HCT116 (cell line): ENCODE data around the gene ADORA1. TPM values are rescaled to one million over a fixed set of nuclear protein-coding genes. Genes with fewer than 3 reads are reported as not detected.

Experiments
- ATAC-seq: fragments of 200-7000 bp; cut with Tn5 transposase; 2 replicates; pipeline ENCODE4 v1.9.1; 2020; ENCODE audit warnings: mild to moderate bottlenecking, moderate library complexity
- BruUV-seq: library from RNA; stranded (reverse); fragments of 400-500 nt; replicated peaks from 2 replicates; lab custom pipeline; 2021; lab: Mats Ljungman, UMichigan
- CTCF ChIA-PET: fragments of 300-600 bp; sonication (Branson Sonifier 250); formaldehyde crosslinking; loops from one replicate; lab custom pipeline; 2021; ENCODE audit warnings: antibody characterized with exemption; lab: Charles Lee
- POLR2A ChIA-PET: fragments of 300-600, 350-600 bp; sonication (Branson Sonifier 250); formaldehyde crosslinking; loops from one replicate; lab custom pipeline; 2021; ENCODE audit warnings: antibody characterized with exemption; lab: Charles Lee
- RAD21 ChIA-PET, 2 experiments: fragments of 300-600 bp; sonication (Branson Sonifier 250); formaldehyde crosslinking; loops; one replicate each; lab custom pipeline; 2023; ENCODE audit warnings: low total read pairs in 2 of 2; ENCODE audit not compliant: uncharacterized antibody in 2 of 2, unreplicated experiment in 2 of 2, low non-redundant PET in 1 of 2; lab: Charles Lee
- DNase-seq: peaks from one replicate; pipeline ENCODE4 v3.0.0-alpha.2; 2010; ENCODE audit warnings: low read depth, low spot score
- H2AFZ ChIP-seq: fragments of 200-600 bp; shearing (Covaris generic), sonication (generic); 2 replicates; pipeline ENCODE4 v1.6.1; 2017; ENCODE audit warnings: low read depth, mixed run types, mixed read lengths, antibody characterized with exemption, low read length; ENCODE audit not compliant: poor library complexity, severe bottlenecking
- H3K27ac ChIP-seq: 2 replicates; pipeline ENCODE4 v1.5.1; 2012; ENCODE audit warnings: low read depth, low read length
- H3K27me3 ChIP-seq: fragments of 200-600 bp; sonication (generic); 2 replicates; pipeline ENCODE4 v1.6.1; 2016; ENCODE audit warnings: mixed run types, low read length, mixed read lengths; ENCODE audit not compliant: insufficient read depth
- H3K36me3 ChIP-seq, 2 experiments: fragments of 200-500 bp in 1 of 2; fragments of 200-600 bp in 1 of 2; sonication (Bioruptor generic) in 1 of 2; sonication (generic) in 1 of 2; 2 replicates each; pipeline versions ENCODE4 v1.5.1 to v1.6.1; 2014 to 2016; ENCODE audit warnings: low read length in 2 of 2, inconsistent platforms in 1 of 2, mixed read lengths in 1 of 2, mixed run types in 1 of 2; ENCODE audit not compliant: insufficient read depth in 2 of 2, control insufficient read depth in 1 of 2
- H3K4me1 ChIP-seq, 2 experiments: fragments of 200-600 bp in 1 of 2; sonication (generic) in 1 of 2; 2 replicates each; pipeline versions ENCODE4 v1.5.1 to v1.6.1; 2012 to 2017; ENCODE audit warnings: low read length in 2 of 2, inconsistent platforms in 1 of 2, mild to moderate bottlenecking in 1 of 2, mixed read lengths in 1 of 2, mixed run types in 1 of 2, moderate library complexity in 1 of 2; ENCODE audit not compliant: insufficient read depth in 2 of 2, control insufficient read depth in 1 of 2
- H3K4me2 ChIP-seq: fragments of 200-600 bp; sonication (generic); 2 replicates; pipeline ENCODE4 v1.6.1; 2017; ENCODE audit warnings: mixed run types, low read length, mixed read lengths
- H3K4me3 ChIP-seq, 2 experiments: fragments of 200-600 bp in 1 of 2; sonication (generic) in 1 of 2; replicated peaks in 1 of 2; 2 replicates each; pipeline ENCODE4 v1.5.1; 2011 to 2016; ENCODE audit warnings: low read length in 2 of 2, control low read depth in 1 of 2, low read depth in 1 of 2, mild to moderate bottlenecking in 1 of 2, mixed read lengths in 1 of 2, mixed run types in 1 of 2
- H3K79me2 ChIP-seq: fragments of 200-600 bp; sonication (generic); 2 replicates; pipeline ENCODE4 v1.6.1; 2017; ENCODE audit warnings: mild to moderate bottlenecking, mixed run types, low read length, moderate library complexity, mixed read lengths; ENCODE audit not compliant: insufficient read depth
- H3K9ac ChIP-seq: fragments of 200-600 bp; sonication (generic); 2 replicates; pipeline ENCODE4 v1.6.1; 2016; ENCODE audit warnings: low read length, mixed read lengths
- H3K9me2 ChIP-seq: fragments of 200-600 bp; sonication (generic), shearing (Covaris generic); 2 replicates; pipeline ENCODE4 v1.6.1; 2017; ENCODE audit warnings: mixed run types, mild to moderate bottlenecking, moderate library complexity; ENCODE audit not compliant: insufficient read depth
- H3K9me3 ChIP-seq, 2 experiments: fragments of 200-500 bp in 1 of 2; fragments of 200-600 bp in 1 of 2; sonication (Bioruptor generic) in 1 of 2; sonication (generic) in 1 of 2; 2 replicates each; pipeline ENCODE4 v1.6.1; 2014 to 2017; ENCODE audit warnings: low read length in 2 of 2, mixed read lengths in 2 of 2, inconsistent platforms in 1 of 2, low read depth in 1 of 2, mild to moderate bottlenecking in 1 of 2, mixed run types in 1 of 2, moderate library complexity in 1 of 2; ENCODE audit not compliant: control insufficient read depth in 1 of 2, insufficient read depth in 1 of 2
- H4K20me1 ChIP-seq: fragments of 200-600 bp; sonication (generic), shearing (Covaris generic); 2 replicates; pipeline ENCODE4 v1.6.1; 2017; ENCODE audit warnings: mixed run types, mild to moderate bottlenecking, moderate library complexity; ENCODE audit not compliant: insufficient read depth
- CEBPB ChIP-seq: IDR thresholded peaks from 2 replicates; pipeline ENCODE4 v1.6.1; 2012; ENCODE audit warnings: low read depth
- EGR1 ChIP-seq: IDR thresholded peaks from 2 replicates; pipeline ENCODE4 v1.6.1; 2012; ENCODE audit warnings: low read depth
- ELF1 ChIP-seq: IDR thresholded peaks from 2 replicates; pipeline ENCODE4 v1.6.1; 2012; ENCODE audit warnings: low read depth, borderline replicate concordance
- EZH2phosphoT487 ChIP-seq: fragments of 200-600 bp; IDR thresholded peaks from 2 replicates; pipeline ENCODE4 v1.6.1; 2018; ENCODE audit warnings: antibody characterized with exemption, borderline replicate concordance
- POLR2A ChIP-seq: IDR thresholded peaks from 2 replicates; pipeline ENCODE4 v1.7.0; 2011; ENCODE audit warnings: borderline replicate concordance; ENCODE audit not compliant: insufficient read depth, insufficient read length; ENCODE audit errors: extremely low read depth
- RAD21 ChIP-seq: IDR thresholded peaks from 2 replicates; pipeline ENCODE4 v1.6.1; 2012; ENCODE audit warnings: low read depth, mild to moderate bottlenecking
- REST ChIP-seq: IDR thresholded peaks from 2 replicates; pipeline ENCODE4 v1.6.1; 2012; ENCODE audit warnings: low read depth
- SIN3A ChIP-seq: IDR thresholded peaks from 2 replicates; pipeline ENCODE4 v1.6.1; 2012; ENCODE audit warnings: low read depth
- SRF ChIP-seq: IDR thresholded peaks from 2 replicates; pipeline ENCODE4 v1.6.1; 2012; ENCODE audit warnings: low read depth
- TCF7L2 ChIP-seq: IDR thresholded peaks from 2 replicates; pipeline ENCODE4 v1.7.0; 2011; ENCODE audit warnings: borderline replicate concordance, inconsistent platforms; ENCODE audit not compliant: insufficient read depth, insufficient read length; ENCODE audit errors: extremely low read depth
- ZNF274 ChIP-seq: fragments of 200-500 bp; sonication (Bioruptor generic); IDR thresholded peaks from 2 replicates; pipeline ENCODE4 v1.6.1; 2014; ENCODE audit warnings: mild to moderate bottlenecking, low read depth, low read length, inconsistent platforms
- intact Hi-C: fragments of 100-400 bp; cut with micrococcal nuclease; formaldehyde crosslinking; loops from 2 replicates; pipeline ENCODE4 v1.10.0; 2022
- total RNA-seq: library from RNA; stranded (reverse); gene quantifications from one replicate; pipeline ENCODE4 v1.2.1, GENCODE V29; 2021; ENCODE audit not compliant: unreplicated experiment
- TF ChIP-seq, protein P1 (sequence below): IDR thresholded peaks from 2 replicates; pipeline ENCODE4 v1.6.1; 2012

Gene ADORA1
- total RNA-seq, 1 experiment from 2014 or later = 2.8 TPM

DNA sequence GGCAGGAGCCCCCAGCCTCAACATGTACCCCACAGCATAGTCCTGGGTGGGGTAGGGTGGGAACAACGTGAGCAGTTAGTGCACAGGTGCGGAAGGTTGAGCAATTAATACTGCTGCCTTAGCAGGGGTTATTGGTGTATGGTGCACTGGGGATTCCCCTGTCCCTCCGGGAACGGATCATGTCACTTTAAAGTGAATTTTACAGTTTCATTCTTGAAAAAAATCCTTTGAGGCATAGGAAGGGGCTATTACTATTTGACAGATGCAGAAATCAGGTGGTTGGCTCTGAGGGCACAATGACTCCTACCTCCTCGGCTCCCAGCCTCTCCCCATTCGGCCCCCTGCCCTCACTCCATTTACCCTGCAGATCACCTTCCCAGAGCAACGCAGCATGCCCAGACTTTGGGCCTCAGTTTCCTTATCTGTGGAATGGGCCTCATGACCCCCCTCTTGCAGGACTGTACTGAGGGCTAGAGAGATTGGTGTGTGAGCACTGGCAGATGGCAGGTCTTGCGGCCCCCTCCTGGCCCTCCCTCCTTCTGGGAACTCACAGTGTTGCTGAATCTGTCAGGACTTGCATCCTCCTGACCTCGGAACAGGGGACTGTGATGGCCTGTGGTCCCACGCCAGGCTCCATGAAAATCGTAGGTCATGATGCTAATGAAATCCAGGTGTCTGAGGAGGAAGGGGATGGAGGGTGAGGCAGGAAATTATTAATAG is 53.2 kb downstream of the ADORA1 start:
- no peaks in the 10 kb centered on the region for H3K36me3 ChIP-seq
- no peaks in the 10 kb centered on the region for H3K9me2 ChIP-seq
- no peaks in the 10 kb centered on the region for H4K20me1 ChIP-seq
- DNase-seq = no peak
- ChIA-PET POLR2A (no interaction called here), RAD21 (no interaction called here), CTCF (no interaction called here)
- H3K4me2 ChIP-seq = no peak overlapping the region
- no peaks in the 10 kb centered on the region for H3K79me2 ChIP-seq
- no peak for ATAC-seq
- no peak overlapping the region for H3K9ac ChIP-seq
- no peak overlapping the region for H3K4me3 ChIP-seq
- no peaks in the 10 kb centered on the region for H3K9me3 ChIP-seq
- no peaks in the 10 kb centered on the region for H3K27me3 ChIP-seq
- H2AFZ ChIP-seq = no peak overlapping the region
- intact Hi-C loops = no loop called here
- H3K27ac ChIP-seq = no peak overlapping the region
- H3K4me1 ChIP-seq = peaks cover 21 to 54% of the 10 kb centered on the region in 2 experiments
- TF ChIP-seq EGR1 (no peak), SRF (no peak), RAD21 (no peak), TCF7L2 (no peak), SIN3A (no peak)
- TF ChIP-seq, protein P1, sequence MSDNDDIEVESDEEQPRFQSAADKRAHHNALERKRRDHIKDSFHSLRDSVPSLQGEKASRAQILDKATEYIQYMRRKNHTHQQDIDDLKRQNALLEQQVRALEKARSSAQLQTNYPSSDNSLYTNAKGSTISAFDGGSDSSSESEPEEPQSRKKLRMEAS = no peak
- no TSS peak for BruUV-seq

DNA sequence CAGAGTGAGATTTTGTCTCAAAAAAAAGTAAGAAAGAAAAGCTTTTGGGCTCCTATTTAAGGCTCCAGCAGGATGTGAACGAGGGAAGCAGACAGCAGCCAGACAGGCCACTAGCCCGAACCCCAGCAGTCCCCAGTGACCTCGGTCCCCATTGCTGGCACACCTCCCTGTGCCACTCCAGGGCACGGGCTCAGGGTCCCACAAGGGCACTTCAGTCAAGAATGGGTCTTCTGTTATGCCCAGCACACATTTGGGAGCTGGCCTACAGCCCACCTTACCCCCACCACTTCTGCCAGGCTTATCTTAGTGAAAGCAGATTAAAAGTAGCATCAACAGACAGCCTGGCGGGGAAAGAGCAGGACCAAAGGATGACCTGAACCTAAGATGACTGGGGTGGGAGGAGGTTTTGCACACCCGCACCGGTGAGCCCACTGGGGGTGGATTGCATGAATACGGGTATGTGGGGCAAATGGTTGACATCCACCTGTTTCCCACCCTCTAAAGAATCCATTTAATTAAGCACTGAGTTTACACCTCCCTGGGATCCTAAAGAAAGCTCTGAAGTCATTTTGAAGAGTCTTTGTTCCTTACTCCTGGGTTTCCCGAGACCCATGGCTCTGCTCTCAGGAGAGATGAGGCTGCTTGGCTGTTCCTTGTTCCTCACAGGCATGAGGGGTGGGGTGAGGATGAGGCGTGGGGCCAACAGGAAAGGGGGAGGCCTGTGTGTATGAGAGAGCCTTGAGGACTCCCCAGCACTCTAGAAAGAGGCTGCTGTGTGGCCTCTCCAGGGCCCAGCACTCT is 54.3 kb downstream of the ADORA1 start:
- Histone ChIP-seq H3K4me3 (no peak overlapping the region), H3K36me3 (no peaks in the 10 kb centered on the region), H4K20me1 (no peaks in the 10 kb centered on the region), H3K9me3 (no peaks in the 10 kb centered on the region), H3K27me3 (no peaks in the 10 kb centered on the region), H3K79me2 (no peaks in the 10 kb centered on the region), H3K9ac (no peak overlapping the region), H3K4me1 (peaks cover 20 to 54% of the 10 kb centered on the region in 2 experiments), H3K9me2 (no peaks in the 10 kb centered on the region), H2AFZ (no peak overlapping the region), H3K4me2 (no peak overlapping the region), H3K27ac (no peak overlapping the region)
- no peak for ATAC-seq
- DNase-seq = no peak
- no TSS peak for BruUV-seq
- ChIA-PET CTCF (no interaction called here), POLR2A (no interaction called here), RAD21 (no interaction called here)
- intact Hi-C loops = no loop called here
- TF ChIP-seq SIN3A = no peak
- no peak for TF ChIP-seq POLR2A
- TF ChIP-seq EZH2phosphoT487 = no peak
- TF ChIP-seq ELF1 = no peak
- no peak for TF ChIP-seq ZNF274
- TF ChIP-seq CEBPB = no peak
- TF ChIP-seq SRF = no peak
- TF ChIP-seq, protein P1 = no peak
- TF ChIP-seq REST = no peak
